Urothelium cell line (cell line): ENCODE data around the gene PIN1.

ENCODE experiments used
- DNase-seq: peaks from one replicate; pipeline ENCODE4 v3.0.0; 2011; ENCODE audit warnings: low spot score, mixed read lengths
- FAIRE-seq: peaks from 2 replicates; lab custom pipeline; 2011; peaks lifted over from hg19 to GRCh38; lab: Jason Lieb, UNC

The PIN1 gene

DNA sequence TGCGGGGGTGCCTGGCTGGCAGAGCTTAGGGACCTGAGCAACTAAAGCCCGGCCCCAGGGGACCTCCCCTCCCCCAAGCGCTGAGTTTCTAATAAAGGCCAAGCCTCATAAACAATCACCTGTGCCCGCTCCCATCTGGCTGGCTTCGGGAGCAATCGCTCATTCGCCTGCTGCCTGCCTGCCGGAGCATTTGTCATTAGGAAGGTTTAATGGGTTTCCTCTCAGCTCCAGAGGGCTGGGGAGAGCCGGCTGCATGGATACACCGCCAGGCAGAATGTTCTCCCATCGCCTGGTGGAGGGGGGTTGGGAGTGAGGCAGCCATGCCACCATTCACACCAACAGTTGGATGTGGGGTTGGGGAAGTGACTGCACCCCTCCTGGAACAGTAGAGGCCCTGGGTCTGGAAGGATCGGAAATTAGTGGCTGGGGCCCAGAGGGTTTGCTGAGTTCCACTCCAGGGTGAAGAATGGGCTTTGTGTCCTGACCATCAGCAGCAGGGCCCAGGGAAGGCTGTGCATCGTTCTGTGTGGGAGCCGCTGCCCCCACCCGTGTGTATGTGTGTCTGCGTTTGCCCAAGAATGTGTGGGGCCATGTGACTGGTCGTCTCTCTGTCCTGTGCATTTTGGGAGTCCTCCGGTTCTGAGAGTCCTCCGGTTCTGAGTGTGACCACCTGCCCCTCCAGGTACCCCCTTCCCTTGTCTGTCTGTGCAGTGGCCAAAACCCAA, 15.3 kb downstream of the PIN1 start:
- DNase-seq = no peak
- FAIRE-seq = no peak

DNA sequence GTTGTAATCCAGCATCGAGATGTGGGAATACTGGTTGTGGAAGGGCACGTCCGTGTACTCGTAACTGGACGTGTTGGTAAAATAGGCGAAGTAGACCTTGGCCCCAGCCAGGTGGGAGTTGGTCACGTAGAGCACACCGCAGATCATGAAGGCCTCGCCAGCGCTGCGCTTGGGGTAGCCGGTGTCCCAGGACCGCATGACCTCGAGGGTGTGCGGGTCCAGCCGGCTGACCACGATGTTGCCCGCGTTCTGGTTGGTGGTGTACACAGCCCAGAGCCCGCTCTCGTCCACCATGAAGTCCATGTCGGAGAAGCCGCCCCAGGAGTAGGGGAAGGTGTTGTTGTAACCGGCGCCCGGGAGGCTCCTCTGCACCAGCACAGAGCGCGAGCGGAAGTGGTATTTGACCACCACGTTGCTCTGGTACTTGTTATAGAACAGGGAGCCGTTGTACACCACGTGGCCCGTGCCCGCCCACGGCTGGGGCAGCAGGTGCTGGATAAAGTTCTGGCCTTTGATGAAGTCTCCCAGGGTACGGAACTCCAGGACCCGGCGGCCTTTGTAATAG, 19.2 kb downstream of the PIN1 start:
- DNase-seq (no peak), FAIRE-seq (no peak)

- FAIRE-seq (no peak), DNase-seq (no peak)
These were observed 21.5 kb downstream of the PIN1 start for GRCh38 chr19:9856609-9857008.

DNA sequence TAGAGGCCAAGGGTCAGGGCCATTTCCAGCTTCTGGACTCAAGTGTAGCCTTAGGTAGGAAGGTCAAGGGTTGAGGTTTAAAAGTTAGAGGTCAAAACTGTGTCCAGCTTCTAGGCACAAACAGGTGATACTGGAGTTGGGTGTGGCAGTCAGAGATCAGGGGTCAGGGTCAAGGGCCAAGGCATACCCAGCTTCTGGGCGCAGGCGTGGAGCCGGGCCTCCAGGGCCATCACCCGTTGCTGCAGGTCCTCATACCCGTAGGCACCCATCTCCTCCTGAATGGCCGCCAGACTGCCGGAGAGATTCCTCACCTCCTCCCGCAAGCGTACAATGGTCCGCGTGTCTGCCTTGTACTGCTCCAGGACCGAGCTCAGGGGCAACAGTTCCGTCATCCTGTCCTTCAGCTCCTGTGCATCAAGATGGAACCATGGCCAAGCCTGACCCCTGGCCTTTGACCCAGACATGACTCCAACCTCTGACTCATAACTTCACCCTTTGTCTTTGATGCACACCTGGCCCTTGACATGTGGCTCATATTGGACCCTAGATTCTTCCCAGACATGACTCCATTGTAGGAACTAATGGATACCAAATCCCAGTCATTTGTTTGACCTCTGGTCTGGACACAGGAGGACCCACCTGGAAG, 22.1 kb downstream of the PIN1 start:
- FAIRE-seq (no peak), DNase-seq (no peak)

DNA sequence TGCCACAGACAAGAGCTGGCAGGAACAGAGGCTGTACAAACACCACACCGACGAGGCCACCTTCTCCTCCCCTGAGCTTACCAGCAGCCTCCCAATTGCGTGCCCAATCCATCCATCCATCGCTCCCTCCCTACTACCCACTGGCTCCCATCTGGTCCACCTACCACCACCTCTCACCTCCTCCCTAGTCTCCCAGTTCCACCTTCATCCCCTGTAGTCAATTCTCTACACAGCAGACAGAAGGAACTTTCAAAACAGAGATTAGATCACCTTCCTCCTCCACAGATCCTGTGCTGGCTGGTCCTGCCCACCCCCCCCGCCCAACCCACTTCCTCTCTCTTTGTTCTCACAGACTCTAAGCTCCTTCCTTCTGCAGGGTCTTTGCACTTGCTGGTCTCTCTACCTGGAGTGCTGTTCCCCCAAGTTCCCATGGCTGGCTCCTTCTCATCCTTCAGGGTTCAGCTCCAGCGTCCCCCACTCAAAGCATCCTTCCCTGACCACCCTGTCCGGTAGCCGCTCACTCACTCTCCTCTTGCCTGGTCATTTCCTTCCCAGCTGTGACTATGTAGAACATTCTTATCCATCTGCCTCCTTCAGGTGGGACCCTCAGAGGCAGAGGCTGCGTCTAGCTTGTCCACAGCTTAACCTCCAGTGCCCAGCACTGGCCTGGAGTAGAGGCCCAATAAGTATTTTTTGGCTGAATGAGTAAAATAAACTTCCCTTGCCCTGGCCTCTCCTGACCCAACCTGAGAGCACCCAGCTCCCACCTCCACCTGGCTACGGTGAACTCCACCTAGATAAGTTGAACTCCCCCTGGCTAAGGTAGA, 23.0 kb downstream of the PIN1 start:
- DNase-seq (no peak), FAIRE-seq (no peak)

GRCh38 chr19:9858766-9859165, 23.6 kb downstream of the PIN1 start:
- FAIRE-seq = no peak
- DNase-seq = no peak

DNA sequence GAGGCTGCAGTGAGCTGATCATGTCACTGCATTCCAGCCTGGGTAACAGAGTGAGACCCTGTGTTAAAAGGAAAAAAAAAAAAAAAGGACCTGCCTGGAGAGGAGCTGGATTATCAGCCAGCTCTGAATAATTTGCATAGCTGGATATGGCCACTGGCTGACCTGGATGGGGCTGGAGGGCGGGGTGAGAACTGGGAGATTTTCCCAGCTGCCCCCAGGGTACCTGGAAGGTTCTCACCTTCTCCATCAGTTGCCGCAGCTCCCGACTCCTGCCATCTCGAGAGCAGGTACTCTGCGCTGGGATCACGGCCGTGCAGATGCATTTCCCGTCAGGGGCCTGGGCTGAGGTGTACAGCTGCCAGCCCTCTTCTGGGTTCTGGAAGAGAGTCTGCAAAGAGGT, 25.3 kb downstream of the PIN1 start:
- no peak for FAIRE-seq
- no peak for DNase-seq

DNA sequence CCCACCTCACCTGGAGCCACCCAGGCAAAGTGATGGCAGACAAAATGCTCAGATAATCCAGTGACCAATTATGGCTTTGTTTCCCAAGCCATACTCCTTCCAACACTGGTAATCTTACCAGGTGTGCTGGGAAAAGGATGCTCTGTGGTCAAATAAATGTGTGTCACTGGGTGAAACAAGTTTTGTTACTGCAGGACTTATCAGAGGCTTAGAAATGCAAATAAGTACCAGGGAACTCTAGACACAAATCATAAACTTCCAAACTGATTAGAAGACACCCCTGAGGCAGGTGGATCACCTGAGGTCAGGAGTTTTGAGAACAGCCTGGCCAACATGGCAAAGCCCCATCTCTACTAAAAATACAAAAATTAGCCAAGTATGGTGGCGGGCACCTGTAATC, 26.4 kb downstream of the PIN1 start:
- DNase-seq = no peak
- FAIRE-seq = no peak

GRCh38 chr19:9862938-9863337, 27.8 kb downstream of the PIN1 start:
- DNase-seq (no peak), FAIRE-seq (no peak)

DNA sequence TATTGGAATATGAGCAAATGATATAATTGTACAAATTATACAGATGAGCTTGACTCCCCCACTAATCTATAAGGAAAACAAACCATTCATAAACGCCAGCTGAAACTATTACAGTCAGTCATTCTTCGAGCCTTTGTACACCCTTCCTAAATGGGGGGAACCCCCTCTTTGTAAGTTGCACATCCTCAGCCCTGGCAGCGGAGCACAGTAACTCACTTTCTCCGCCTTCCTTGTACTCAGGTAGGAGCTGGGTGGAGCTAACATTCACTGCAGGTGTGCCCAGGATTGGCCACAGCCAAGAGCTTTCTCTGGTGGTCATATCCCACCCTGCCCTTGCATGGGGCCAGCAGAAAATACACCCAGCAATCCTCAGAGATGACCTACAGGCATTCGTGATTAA, 28.6 kb downstream of the PIN1 start:
- no peak for DNase-seq
- no peak for FAIRE-seq

DNA sequence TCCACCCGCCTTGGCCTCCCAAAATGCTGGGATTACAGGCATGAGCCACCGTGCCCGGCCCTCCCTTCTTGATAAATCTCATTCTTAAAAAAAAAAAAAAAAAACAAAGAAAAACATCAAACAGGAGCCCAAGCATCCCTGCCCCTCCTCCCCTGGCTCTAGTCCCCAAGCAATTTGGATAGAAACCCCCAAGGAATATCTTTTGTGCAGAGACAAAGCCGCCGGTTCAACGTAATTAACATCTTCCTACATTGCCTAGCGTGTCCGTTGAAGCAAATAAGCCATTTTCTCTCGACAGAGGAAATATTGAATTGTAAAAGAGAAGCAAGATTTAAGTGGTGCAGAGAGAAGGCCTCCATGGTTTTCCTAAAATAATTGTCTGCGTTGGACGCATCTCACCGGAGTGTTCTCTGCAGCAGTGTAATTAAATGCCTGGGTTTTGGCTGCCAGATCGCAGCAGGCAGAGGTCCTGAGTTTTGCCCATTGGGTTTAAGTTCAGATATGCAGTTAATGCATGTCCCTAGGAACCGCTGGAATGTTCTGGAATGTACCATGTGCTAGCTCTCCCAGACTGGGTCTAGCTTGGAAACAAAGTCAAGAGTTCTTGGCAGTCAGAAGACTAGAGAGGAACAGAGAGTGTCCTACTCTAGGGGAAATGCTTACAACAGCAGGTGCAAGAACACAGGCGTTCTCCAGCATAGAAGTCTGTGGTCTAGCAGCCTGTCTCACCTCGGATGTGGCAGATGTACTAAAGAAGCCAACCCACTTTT, 30.8 kb downstream of the PIN1 start:
- DNase-seq = no peak
- FAIRE-seq = no peak

DNA sequence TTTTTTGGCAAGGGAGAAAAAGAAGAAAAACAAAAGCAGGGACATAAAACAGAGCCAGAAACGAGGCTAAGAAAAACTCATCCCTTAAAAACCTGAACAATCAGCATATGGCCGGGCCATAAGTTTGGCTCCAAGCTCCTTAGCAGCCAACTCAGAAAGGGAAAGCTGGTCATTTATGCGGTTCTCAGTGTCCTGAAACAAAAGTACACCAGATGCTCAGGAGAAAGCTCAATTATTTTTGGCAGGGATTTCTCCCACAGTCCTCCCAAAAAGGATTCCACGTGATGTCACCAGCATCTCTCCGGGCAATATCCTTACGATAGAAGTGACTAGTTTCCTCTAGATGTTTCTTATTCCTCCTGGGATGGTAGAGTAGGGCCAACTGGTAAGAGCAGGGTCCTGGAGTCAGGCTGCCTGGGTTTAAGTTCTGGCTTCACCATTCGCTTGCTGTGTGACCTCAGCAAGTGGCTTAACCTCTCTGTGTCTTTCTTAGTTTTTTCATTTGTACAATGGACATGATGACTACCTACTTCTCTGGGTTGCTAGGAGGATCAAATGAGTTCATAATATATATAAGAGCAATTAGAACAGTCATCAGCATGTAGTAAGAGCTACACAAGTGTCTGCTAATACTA, 34.0 kb downstream of the PIN1 start:
- DNase-seq = no peak
- FAIRE-seq = no peak

DNA sequence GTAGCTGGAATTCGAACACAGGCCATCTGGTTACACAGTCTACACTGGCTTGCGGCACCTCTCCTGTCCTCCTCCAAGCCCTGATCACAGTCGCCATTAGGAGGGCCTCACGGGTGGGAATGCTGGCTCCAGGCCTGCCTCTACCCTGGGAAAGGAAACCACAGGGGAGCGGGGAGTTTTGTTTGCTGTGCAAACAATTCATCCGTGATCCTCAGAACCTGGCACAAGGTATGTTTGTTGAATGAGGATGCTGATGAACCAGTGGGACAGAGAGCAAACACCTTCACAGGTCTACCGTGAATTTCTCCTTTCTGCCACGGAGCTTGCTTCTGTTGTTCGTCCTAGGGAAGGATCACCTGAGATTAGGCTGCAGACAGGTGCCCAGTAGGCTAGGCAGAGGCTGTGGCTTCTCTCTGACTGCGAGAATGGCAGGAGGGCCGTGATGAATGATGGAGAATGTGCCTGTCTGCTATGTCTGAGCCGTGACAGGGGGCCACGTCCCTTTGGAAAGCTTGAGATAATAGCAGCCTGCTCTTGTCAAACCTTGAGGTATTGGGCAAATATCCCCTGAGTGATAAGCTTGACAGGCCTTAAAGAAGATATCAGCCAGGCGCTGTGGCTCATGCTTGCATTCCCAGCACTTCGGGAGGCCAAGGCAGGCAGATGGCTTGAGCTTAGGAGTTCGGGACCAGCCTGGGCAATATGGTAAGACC, 36.7 kb downstream of the PIN1 start:
- DNase-seq (no peak), FAIRE-seq (no peak)

DNA sequence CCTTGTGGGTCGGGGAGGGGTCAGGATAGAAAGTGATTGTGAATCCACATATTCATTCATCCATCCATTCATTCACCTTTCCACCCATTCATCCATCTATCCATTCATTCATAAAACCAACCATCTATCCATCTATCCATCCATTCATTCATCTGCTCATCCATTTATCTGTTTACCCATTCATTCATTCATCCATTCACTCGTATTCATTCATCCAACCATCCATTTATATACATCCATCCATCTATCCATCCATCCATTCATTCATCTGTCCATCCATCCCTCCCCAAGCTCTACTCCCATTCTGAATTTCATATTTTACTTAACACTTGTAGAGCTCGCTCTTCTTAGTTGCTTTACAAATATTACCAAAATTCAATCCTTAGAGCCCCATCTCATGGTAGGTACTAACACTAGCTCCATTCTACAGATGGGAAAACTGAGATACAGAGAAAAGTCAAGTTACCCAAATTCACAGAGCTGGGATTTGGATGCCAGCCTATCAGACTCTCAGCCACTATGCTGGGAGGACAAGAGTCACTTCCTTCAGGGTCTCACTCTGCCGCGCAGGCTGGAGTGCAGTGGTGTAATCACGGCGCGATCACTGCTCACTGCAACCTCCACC, 37.6 kb downstream of the PIN1 start:
- FAIRE-seq = no peak
- no peak for DNase-seq

DNA sequence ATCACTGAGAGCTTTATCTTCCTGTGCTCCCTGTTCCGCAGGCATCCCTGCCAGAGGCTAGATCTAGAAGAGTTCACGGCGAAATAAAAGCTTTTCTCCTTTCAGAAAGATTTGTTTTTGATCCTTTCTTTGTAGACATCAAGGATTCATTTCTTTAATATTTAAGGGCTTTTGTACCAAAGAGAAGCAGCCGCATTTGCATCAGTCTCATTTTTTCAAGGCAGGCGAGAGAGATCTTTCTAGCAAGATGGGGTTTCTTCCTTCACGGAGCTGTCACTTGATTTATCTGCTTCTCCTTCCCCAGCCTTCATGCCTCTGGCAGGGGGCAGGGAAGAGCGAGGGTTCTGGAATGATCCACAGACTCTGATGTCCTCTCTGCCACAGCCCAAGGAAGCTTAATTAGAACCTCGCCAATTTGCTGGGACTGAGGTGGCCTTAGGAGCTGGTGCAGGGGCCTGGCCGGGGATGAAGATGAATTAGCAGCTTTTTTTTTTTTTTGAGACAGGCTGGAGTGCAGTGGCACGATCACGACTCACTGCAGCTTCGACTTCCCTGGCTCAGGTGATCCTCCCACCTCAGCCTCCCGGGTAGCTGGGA, 40.0 kb downstream of the PIN1 start:
- FAIRE-seq (no peak), DNase-seq (no peak)

DNA sequence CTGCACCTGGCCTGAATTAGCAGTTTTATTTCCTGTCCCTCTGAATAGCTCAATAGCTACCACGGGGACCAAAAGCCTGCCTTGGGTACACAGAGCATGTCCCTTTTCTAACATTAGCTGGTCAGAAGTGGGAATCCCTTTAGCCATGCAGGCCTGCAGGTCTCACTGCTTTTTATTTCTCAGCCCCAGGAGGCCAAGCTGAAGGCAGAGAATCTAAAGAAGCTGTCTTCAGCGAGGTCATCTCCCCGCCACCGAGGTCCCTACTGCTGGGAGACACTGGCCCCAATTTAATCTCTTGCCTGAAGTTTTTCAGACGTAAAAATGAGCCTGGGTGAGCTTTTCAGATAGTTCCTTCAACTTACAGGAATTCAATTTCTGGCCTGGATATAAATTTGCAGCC, 40.7 kb downstream of the PIN1 start:
- DNase-seq (no peak), FAIRE-seq (no peak)

DNA sequence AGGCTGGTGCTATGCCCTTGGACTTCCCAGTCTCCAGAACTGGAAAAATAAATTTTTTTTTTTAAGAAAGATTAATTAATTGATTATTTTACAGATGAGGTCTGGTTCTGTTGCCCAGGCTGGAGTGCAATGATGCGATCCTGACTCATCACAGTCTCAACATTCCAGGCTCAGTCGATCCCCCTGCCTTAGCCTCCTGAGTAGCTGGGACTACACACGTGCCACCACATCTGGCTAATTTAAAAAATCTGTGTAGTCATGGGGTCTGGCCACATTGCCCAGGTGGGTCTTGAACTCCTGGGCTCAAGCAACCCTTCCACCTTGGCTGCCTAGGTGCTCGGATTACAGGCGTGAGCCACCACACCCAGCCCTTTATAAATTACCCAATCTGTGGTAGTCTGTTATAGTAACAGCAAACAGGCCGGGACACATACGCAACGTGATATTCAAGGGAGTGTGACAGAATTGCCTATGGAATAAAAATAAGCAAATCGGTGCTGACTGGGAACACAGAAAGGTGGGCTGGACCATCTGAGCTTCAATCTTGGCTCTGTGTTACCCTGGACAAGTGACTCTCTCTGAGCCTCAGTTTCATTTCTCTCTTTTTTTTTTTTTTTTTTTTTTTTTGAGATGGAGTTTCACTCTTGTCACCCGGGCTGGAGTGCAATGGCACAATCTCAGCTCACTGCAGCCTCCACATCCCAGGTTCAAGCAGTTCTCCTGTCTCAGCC, 42.8 kb downstream of the PIN1 start:
- DNase-seq (peak; percentile 30), FAIRE-seq (no peak)

GRCh38 chr19:9878511-9879196, 43.5 kb downstream of the PIN1 start:
- DNase-seq (peak; percentile 19), FAIRE-seq (no peak)
